ENCODE measurements around the gene IBSP.
A peak's percentile ranks its signal among the peaks of the same experiment; 100 is the strongest.

The IBSP gene

DNA sequence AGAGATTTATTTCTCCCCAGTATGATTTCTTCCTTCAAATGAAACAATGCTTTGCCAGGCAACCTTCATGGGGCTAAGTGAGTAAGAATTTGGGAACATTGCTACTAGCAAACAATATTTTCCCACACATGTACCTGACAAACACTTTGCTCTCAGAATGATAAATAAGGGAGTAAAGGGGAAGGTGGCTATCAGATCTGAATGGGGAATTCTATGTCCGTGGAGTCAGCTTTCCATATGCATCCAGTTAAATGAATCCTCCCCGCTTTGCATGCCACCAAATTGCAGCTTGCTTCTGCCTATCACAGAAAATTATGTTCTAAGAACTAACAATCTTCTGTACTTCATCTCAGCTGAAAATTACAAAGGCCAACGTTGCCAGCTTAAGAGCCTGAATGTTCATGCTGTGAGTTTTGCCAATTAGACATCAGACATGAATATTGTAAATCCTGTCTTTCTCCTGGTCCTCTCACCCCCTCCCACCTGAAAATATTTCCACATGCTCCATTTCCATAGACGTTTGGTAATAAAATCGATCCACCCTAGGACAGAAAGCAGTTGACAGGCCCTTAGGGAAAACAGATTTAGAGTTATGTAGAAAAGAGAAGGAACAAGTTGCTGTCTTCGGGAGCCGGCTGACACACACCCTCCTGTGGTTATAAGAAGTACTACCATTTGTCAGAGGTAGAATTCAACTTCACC, 39.7 kb downstream of the IBSP start:
- no peak for DNase-seq (ENCODE audit: low spot score)

DNA sequence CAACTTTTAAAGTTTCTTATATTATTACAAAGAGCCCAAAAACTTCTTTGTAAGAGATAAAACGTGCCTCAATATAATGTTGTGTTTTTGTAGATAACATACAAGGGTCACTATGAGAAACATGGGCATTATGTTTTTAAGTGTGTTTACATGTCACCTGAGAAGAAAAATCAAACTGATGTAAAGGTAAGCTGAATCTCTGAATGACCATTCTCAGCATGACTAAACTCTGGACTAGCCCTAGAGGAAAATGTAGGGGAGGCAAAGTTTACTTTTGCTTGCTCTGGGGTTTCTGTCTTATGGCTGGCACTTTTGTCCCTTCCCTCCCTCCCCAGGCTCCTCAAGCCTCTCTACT, 40.2 kb downstream of the IBSP start:
- DNase-seq (ENCODE audit: low spot score) = no peak

DNA sequence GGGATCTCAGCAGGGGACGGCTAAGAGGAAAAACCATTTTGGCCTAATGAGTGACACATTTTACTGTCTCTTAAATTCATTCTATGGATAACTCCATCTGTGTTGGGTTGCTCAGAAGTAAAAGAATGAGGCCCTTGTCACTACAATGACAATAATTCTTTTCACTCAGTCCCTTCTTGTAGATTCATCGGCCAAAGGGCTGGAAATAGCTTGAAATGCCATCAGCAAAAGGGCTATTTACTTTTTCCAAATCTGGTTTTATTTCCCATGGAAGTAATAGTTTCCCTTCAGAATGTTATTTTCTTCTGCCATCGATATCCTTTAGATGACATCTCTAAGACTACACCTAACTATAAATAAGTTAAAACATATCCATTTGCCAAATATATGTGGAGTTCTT, 40.8 kb downstream of the IBSP start:
- no peak for DNase-seq (ENCODE audit: low spot score)

DNA sequence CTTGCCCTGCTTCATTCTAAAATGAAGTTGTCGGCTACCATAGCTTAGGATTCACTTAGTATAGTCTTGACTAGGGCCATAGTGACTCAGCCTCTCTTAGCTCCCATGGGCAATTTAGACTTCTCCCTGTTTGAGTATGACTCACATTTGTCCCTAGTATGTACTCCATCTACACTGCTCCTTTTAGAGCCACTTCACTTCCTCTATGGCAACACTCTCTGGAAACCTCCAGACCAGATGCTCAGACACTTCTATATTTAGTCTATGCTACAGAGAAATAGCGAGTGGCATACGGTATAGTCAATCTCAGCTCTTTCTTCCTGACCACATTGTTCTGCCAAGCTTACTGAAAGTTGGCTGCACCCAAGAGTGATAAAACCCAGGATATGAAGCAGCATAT, 44.6 kb downstream of the IBSP start:
- no peak for DNase-seq (ENCODE audit: low spot score)

DNA sequence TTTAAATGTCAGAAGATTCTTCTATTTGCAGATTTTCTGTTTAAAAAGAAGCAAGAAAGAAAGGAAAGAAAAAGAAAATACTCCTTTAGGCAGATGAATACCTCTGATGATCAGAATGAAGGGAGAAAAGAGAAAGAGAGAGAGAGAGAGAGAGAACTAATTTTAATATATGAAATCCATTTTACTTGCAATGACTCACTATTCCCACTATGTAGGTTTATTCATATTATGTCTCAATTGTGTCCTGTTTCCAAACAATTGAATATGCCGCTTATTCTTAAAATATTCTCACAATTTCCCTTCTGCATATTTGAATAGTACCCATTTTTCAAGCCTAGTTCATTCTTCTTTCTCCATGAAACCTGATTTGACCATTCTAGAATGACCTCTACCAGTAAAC, 45.1 kb downstream of the IBSP start:
- no peak for DNase-seq (ENCODE audit: low spot score)

DNA sequence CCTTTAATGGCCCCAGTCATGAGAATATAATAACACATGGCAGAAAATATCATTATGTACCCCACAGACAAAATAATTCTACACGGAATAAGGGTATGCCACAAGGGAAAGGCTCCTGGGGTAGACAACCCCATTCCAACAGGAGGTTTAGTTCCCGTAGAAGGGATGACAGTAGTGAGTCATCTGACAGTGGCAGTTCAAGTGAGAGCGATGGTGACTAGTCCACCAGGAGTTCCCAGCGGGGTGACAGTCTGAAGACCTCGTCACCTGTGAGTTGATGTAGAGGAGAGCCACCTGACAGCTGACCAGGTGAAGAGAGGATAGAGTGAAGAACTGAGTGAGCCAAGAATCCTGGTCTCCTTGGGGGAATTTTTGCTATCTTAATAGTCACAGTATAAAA, 46.9 kb downstream of the IBSP start:
- no peak for DNase-seq (ENCODE audit: low spot score)

DNA sequence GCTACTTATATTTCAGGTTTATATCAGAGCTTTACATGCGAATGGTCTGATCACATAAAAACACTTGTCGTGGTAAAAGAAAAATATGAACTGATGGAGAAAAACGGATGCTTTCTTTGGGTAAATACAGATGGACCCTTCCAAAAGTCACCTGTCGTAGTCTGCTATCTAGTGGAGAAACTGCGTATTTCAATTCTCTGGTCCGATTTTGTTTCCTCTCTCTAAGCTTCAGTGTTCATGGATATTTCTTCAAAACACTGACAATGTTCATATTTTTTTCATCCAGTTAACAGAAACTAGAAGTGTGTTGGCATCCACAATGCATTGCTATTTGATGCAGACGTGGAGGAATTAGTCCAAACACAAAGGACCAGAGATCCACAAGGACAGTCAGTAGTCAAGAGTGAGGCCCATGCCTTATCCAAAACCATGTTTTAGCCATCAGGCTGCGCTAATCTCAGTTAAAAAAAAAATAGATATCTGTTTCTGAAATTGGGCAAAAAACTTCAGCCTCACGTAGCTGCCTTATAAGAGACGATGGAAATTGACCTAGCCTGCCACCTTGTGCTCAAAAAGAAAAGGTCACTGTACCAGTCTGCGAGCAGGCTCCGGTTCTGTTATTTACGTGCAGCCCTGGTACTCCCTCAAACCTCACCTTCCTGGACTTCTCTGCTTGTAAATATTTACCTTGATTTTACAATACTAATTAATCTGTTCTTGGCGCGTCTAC, 49.4 kb downstream of the IBSP start:
- peak; percentile 34 for DNase-seq (ENCODE audit: low spot score)

DNA sequence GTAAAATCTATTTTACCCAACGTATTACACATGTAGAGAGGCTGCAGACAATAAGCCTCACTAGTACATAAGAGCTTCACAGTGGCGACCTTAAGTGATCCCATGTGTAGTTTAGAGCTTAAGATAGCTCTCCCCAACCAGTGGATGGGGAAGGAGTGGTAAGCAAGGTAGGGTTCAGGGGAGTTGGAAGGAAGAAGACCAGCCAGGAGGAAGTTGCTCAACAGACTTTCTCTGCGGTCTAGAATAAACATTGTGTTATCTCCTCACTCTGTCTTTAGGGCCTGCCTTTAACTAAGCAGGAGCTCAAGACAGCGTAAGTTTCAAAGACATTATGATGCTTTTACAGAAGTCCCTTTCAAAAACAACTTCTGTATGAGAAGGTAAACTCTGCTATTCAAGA, 50.3 kb downstream of the IBSP start:
- no peak for DNase-seq (ENCODE audit: low spot score)

DNA sequence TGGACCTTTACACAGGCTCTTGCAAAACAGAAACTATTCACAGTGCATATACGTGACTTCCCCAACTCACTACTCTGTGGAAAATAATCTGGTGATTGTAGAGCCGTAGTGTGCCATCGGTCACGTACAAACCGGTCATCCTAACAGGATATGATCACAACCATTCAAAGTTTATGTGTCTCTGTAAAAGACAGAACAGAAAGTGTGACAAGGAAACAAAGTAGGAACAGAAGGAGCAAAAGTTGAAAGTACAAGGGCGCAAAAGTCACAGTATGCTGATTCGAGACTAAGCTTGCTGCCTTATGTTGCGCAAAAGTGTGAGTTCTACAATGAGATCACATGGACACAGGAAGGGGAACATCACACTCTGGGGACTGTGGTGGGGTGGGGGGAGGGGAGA, 52.0 kb downstream of the IBSP start:
- no peak for DNase-seq (ENCODE audit: low spot score)

DNA sequence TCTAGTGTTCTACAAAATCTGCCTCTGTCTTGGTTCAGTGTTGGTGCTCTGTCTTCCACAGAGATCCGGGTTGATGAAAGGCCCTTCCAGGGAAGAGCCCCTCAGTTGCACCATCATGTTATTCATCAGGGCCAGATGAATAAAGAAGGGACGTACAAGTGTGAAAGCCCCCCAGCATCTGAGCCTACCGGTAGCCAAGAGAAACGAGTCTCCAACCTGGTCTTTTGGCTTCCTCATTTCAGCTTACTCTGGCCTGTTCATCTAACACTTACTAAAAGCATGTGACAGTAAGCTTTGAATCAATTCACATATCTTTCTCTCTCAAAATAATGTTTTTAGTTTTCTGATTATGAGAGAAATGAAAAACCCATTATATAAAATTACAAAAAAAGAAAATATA, 52.6 kb downstream of the IBSP start:
- DNase-seq (ENCODE audit: low spot score) = no peak

DNA sequence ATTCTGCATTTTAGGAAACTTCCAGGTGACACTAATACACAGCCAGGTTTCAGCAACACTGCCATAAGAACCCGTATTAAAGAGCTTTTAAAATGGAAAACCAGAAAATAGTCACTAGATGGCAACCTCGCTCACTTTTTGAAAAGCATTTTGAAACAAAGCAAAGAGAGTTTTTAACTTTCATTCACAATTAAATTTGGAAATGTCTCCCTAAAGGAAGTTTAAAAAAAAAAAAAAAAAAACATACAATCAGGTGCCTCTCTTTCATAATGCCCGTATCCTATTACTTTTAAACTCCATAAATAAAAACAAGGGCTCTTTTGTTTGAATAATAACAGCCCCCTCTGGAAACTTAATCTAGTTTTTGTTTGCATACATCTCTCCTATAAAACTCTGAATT, 53.8 kb downstream of the IBSP start:
- DNase-seq (ENCODE audit: low spot score) = no peak

DNA sequence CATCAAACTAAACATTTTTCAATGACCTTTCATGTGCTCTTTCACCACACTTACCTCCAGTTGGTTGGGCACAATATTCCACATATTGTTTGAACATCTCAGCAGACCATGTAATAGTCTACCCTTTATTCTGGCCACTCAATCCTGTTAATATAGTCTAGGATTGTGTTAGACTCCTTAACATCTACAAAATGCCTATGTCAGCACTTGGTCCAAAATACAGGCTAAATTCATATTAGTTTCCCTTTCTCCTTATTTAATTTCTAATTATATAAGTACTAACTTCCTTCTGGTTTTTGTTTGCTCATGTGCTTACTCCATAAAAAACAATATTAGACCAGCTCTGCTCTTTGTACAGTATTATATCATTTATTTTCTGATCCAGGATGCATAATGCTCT, 54.5 kb downstream of the IBSP start:
- DNase-seq (ENCODE audit: low spot score) = no peak

DNA sequence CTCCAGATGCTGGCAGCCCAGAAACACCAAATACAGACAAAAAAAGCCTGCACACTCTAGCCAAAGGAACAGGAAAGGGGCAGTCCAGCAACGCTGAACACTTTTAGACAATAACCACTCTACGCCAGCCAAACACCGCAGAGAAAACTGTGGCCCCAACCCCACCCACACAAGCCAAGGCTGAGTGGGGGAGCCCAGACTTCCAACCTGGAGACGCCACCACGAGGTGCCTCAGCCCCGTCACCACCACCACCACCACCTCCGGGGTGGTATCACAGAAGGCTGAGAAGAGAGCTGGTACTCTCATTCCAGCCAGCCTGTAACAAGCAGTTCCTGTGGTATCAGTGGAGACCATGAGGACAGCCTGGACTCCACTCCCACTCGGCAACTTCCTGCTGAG, 56.2 kb downstream of the IBSP start:
- no peak for DNase-seq (ENCODE audit: low spot score)

DNA sequence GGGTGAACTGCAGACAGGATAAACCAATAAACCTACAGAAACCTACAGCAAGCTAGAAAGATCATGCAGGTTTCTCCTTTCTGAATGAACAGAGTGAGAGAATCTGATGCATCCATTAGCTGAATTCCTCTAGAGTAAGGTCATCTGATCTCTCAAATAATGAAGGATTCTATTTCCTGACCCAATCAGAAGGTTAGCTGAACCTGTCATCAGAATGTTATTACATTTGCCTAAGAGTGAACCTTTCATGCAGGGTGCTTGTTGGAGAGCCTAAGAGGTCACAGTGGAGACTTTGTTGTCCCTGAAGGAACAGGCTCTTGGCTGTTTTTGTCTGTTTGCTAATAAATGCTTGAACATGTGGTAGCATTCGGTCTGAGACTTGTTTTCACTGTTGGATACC, 57.5 kb downstream of the IBSP start:
- DNase-seq (ENCODE audit: low spot score) = no peak

DNA sequence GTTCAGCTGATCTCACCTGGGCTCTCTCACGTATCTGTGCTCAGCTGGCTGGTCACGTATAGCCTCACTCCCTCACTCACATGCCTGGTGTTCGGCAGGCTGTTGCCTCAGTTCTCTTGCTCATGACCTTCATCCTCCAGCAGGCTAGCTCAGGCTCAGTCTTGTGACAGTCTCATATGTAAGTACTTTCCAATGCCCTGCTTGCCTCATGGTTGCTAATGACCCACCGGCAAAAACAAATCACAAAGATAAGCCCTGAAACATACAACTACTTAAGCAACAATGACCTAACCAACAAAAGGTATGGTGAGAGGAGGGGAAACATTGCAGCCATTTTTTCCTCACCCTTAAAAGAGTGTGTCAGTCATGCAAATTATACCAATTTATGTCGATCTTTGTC, 58.4 kb downstream of the IBSP start:
- DNase-seq (ENCODE audit: low spot score) = no peak

Data from HuH-7 (cell line).